ENCODE results near the gene ABCD1. TPM values are rescaled to one million over a fixed set of nuclear protein-coding genes. Genes with fewer than 3 reads are reported as not detected.

ABCD1 gene
- total and polyA plus RNA-seq, 7 experiments from 2014 or later, result 2.1 to 17.6 (median 7.3) TPM

DNA sequence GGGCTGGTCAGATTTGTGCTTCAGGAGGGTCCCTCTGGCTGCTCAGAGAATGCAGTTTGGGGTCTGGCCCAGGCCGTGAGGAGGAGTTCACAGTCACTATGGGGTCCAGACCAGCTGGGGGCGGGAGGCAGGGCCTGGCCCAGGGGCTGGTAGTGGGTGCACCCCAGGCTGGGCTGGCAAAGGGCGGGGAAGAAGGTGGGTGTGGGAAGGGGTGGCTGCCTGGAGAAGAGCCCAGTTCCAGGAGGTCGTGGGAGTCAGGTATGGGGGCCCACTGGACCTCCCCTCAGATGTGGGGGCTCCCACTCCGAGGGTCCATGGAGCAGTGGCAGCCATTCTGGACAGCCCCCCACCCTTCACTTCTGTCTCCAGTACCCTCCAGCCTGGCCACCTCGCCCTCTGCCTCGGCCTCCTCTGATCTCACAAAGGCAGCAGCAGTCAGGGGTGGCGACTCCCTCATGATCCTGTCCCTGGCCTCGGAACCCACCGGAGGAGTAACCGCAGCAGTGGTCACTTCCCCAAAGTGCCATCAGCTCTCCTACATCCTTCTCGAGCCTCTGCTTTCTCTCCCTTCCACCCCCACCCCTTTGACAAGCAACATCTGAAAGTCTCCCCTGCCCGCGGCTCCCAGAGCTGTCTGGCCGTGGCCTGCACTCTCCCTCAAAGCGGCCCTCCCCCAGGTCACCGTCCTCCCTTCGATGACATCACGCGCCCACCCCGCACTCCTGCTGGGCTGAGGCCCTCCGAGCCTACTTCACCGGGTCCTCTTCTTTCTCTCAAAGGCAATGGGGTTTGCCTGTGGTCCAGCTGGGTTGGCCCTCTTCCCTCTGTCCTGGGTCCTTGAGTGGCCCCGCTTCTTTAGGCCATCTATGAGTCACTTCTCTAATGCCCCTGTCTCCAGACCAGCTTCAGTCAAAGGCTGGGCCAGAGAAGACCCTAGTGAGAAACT lies 38.6 kb upstream of the ABCD1 start:
- H3K9me3 ChIP-seq (ENCODE audit: control insufficient read depth in 2 of 3, low read length in 3 of 3), result no peaks in the 10 kb centered on the region
- no peaks in the 10 kb centered on the region for H3K36me3 Mint-ChIP-seq
- no peaks in the 10 kb centered on the region for H3K4me1 ChIP-seq (ENCODE audit: control insufficient read depth in 2 of 2, insufficient read depth in 2 of 2, low read length in 2 of 2)
- H3K4me1 Mint-ChIP-seq, result peaks cover 0 to 4% (median 0%) of the 10 kb centered on the region in 7 donors
- no peak overlapping the region for H3K27ac Mint-ChIP-seq
- DNase-seq (no peak), ATAC-seq (no peak)
- no peak overlapping the region for H3K27ac ChIP-seq (ENCODE audit: low read depth, low read length)
- peaks cover 0 to 26% (median 0%) of the 10 kb centered on the region in 5 donors for H3K27me3 Mint-ChIP-seq
- no peaks in the 10 kb centered on the region for H3K36me3 ChIP-seq (ENCODE audit: control insufficient read depth in 2 of 3, insufficient read depth in 3 of 3, low read length in 3 of 3)
- H3K4me3 ChIP-seq (ENCODE audit: low read length), result no peak overlapping the region
- peaks cover 0 to 5% (median 0%) of the 10 kb centered on the region in 11 donors for H3K9me3 Mint-ChIP-seq
- ChIA-PET CTCF (interaction anchor here (0.8 kb wide), 1 partner anchor 1047 kb away, joined by 3 read pairs; no protein-coding TSS in a partner anchor), POLR2A (no interaction called here)
- H3K27me3 ChIP-seq (ENCODE audit: control insufficient read depth in 2 of 2, insufficient read depth in 2 of 2, low read length in 2 of 2), result no peaks in the 10 kb centered on the region
- H3K4me3 Mint-ChIP-seq, result peak overlapping the region in 1 of 10 donors; percentile 29
- intact Hi-C loops (cut with micrococcal nuclease), result loop anchor here in 1 of 2 donors (5.0 kb wide), 2 partner anchors 36 to 241 kb away; partner anchors contain the start of genes ABCD1, ARHGAP4 and BCAP31

DNA sequence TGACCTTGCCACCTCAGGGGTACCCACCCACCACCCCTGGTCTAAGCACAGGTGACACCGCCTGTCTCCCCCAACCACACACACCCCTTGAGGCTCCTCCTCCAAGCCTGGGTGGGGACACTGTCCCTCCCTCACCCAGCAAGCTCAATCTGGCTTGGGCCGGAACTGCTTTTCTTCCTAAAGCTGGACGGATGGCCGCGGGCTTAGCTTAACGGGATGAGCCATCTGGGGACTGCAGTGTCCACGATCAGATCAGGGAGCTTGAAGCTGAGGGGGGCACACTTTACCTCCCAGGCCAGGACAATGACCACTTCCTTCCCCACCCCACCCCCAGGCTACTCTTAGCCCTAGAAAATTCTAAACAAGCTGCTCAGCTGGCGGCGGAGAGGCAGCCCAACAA lies 37.9 kb upstream of the ABCD1 start:
- intact Hi-C loops (cut with micrococcal nuclease), result loop anchor here (1.0 to 5.0 kb wide), 3 partner anchors 36 to 241 kb away; partner anchors contain the start of genes ABCD1 (in 1 of the 2), ARHGAP4 (in 1 of the 2), BCAP31 (in 1 of the 2) and IDH3G (in 1 of the 2)
- Mint-ChIP-seq H3K36me3 (no peaks in the 10 kb centered on the region), H3K4me3 (peak overlapping the region in 5 of 10 donors; percentile 18 to 81 (median 49)), H3K9me3 (peaks cover 0 to 5% (median 0%) of the 10 kb centered on the region in 11 donors), H3K27ac (peak overlapping the region in 1 of 9 donors; percentile 3), H3K4me1 (peaks cover 0 to 4% (median 0%) of the 10 kb centered on the region in 7 donors), H3K27me3 (peaks cover 0 to 26% (median 0%) of the 10 kb centered on the region in 5 donors)
- Histone ChIP-seq H3K4me3 (ENCODE audit: low read length) (no peak overlapping the region), H3K9me3 (ENCODE audit: control insufficient read depth in 2 of 3, low read length in 3 of 3) (no peaks in the 10 kb centered on the region), H3K4me1 (ENCODE audit: control insufficient read depth in 2 of 2, insufficient read depth in 2 of 2, low read length in 2 of 2) (no peaks in the 10 kb centered on the region), H3K27me3 (ENCODE audit: control insufficient read depth in 2 of 2, insufficient read depth in 2 of 2, low read length in 2 of 2) (no peaks in the 10 kb centered on the region), H3K36me3 (ENCODE audit: control insufficient read depth in 2 of 3, insufficient read depth in 3 of 3, low read length in 3 of 3) (no peaks in the 10 kb centered on the region), H3K27ac (ENCODE audit: low read depth, low read length) (no peak overlapping the region)
- DNase-seq (no peak), ATAC-seq (no peak)
- CTCF ChIA-PET, result no interaction called here
- POLR2A ChIA-PET, result no interaction called here

DNA sequence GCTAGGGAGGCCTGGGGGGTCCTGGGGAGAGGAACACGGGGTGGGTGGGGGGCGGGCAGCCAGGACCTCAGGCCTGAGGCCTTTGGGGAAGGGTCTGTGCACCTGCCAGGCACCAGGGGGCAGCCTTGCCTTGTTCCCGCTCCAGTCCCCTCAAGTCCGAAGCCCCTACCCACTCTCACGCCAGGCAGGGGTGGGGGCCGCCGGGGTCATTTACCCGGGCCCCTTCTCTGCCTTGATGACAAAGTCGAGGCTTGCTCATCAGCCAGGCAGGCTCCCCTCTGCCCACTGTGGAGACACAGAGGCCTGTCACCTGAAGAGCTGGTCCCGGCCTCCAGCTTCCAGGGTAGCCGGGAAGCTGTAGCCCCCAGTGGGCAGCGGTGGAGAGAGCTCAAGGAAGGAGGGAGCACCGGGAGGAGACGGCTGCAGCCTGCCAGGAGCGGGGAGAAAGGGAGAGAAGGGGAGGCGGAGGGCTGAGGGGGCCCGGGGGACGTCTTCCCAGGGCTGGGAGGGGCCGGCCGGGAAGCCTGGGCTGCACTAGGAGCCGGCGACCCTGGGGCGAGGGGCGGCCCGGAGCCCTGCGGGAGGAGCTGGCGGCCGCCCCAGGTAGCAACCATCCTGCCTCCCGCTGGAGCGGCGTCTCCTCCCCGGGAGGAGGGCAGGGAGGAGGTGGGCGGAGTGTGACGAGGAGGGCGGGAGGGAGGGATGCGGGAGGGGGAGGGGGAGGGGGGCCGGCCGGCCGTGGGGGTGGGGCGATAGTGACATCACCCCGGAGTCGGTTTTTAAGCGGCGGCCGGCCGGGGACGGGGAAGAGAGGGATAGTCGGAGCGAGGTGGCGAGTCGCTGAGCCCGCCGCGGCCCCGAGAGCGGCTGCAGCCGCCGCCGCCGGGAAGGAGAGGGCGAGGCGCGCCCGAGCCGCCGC lies 37.3 kb upstream of the ABCD1 start, which contains the start of gene SLC6A8:
SLC6A8 (plus strand) TSS at position 806 of the 919 bp plus-strand sequence. CDS start 649 bp downstream, outside the sequence.
- ATAC-seq (peak; percentile 51), DNase-seq (peak in 4 of 9 donors; percentile 17 to 56 (median 33))
- H3K27me3 ChIP-seq (ENCODE audit: control insufficient read depth in 2 of 2, insufficient read depth in 2 of 2, low read length in 2 of 2), result no peaks in the 10 kb centered on the region
- H3K4me3 ChIP-seq (ENCODE audit: low read length), result no peak within 1 kb of the TSS
- H3K9me3 Mint-ChIP-seq, result peaks cover 0 to 5% (median 0%) of the 10 kb centered on the region in 11 donors
- H3K4me1 ChIP-seq (ENCODE audit: control insufficient read depth in 2 of 2, insufficient read depth in 2 of 2, low read length in 2 of 2), result no peaks in the 10 kb centered on the region
- no peak within 1 kb of the TSS for H3K27ac ChIP-seq (ENCODE audit: low read depth, low read length)
- peak within 1 kb of the TSS; percentile 49 to 84 (median 75) for H3K4me3 Mint-ChIP-seq
- intact Hi-C loops (cut with micrococcal nuclease), result loop anchor here (1.0 to 5.0 kb wide), 3 partner anchors 35 to 240 kb away; partner anchors contain the start of genes ABCD1 (in 1 of the 2), ARHGAP4 (in 1 of the 2), BCAP31 (in 1 of the 2) and IDH3G (in 1 of the 2)
- ChIA-PET POLR2A (no interaction called here), CTCF (no interaction called here)
- no peaks in the 10 kb centered on the region for H3K36me3 ChIP-seq (ENCODE audit: control insufficient read depth in 2 of 3, insufficient read depth in 3 of 3, low read length in 3 of 3)
- peak within 1 kb of the TSS in 1 of 9 donors; percentile 3 for H3K27ac Mint-ChIP-seq
- H3K36me3 Mint-ChIP-seq, result no peaks in the 10 kb centered on the region
- peaks cover 0 to 26% (median 0%) of the 10 kb centered on the region in 5 donors for H3K27me3 Mint-ChIP-seq
- H3K4me1 Mint-ChIP-seq, result peaks cover 0 to 4% (median 0%) of the 10 kb centered on the region in 7 donors
- H3K9me3 ChIP-seq (ENCODE audit: control insufficient read depth in 2 of 3, low read length in 3 of 3), result no peaks in the 10 kb centered on the region

DNA sequence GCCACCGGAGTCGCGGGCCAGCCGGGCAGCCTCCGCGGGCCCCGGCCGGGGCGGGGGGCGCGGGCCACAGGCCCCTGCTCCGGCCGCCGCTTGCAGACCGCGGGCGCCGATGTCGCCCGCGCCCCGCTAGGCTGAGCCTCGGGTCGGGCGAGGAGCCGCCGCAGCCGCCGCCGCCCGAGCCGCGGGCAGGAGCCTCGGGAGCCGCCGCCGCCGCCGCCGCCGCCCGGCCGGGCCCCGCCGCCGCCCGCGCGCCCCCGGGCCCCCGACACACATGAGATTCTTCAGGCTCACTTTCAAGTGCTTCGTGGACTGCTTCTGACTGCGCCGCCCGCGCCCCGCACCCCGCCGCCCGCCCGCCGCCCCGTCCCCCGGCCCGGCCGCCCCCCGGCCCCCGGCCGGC lies 36.6 kb upstream of the ABCD1 start:
- ChIA-PET CTCF (no interaction called here), POLR2A (no interaction called here)
- H3K36me3 ChIP-seq (ENCODE audit: control insufficient read depth in 2 of 3, insufficient read depth in 3 of 3, low read length in 3 of 3), result no peaks in the 10 kb centered on the region
- ATAC-seq (peak; percentile 28), DNase-seq (no peak)
- H3K27ac ChIP-seq (ENCODE audit: low read depth, low read length), result no peak overlapping the region
- H3K4me1 ChIP-seq (ENCODE audit: control insufficient read depth in 2 of 2, insufficient read depth in 2 of 2, low read length in 2 of 2), result no peaks in the 10 kb centered on the region
- no peak overlapping the region for H3K4me3 ChIP-seq (ENCODE audit: low read length)
- H3K27ac Mint-ChIP-seq, result no peak overlapping the region
- H3K9me3 Mint-ChIP-seq, result peaks cover 0 to 5% (median 0%) of the 10 kb centered on the region in 11 donors
- H3K4me1 Mint-ChIP-seq, result peaks cover 0 to 6% (median 0%) of the 10 kb centered on the region in 7 donors
- H3K9me3 ChIP-seq (ENCODE audit: control insufficient read depth in 2 of 3, low read length in 3 of 3), result no peaks in the 10 kb centered on the region
- H3K27me3 Mint-ChIP-seq, result peaks cover 0 to 23% (median 0%) of the 10 kb centered on the region in 5 donors
- H3K27me3 ChIP-seq (ENCODE audit: control insufficient read depth in 2 of 2, insufficient read depth in 2 of 2, low read length in 2 of 2), result no peaks in the 10 kb centered on the region
- intact Hi-C loops (cut with micrococcal nuclease), result loop anchor here in 1 of 2 donors (5.0 kb wide), 2 partner anchors 34 to 239 kb away; partner anchors contain the start of genes ABCD1, ARHGAP4 and BCAP31
- H3K4me3 Mint-ChIP-seq, result no peak overlapping the region
- no peaks in the 10 kb centered on the region for H3K36me3 Mint-ChIP-seq

DNA sequence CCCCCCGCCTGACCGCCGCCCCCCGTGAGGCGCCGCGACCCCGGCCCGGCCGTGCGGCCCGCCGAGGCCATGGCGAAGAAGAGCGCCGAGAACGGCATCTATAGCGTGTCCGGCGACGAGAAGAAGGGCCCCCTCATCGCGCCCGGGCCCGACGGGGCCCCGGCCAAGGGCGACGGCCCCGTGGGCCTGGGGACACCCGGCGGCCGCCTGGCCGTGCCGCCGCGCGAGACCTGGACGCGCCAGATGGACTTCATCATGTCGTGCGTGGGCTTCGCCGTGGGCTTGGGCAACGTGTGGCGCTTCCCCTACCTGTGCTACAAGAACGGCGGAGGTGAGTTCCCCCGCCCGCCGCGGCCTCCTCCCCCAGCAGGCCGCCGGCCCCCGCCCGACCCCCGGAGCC lies 36.1 kb upstream of the ABCD1 start:
- Mint-ChIP-seq H3K27me3 (peaks cover 0 to 21% (median 0%) of the 10 kb centered on the region in 5 donors), H3K36me3 (no peaks in the 10 kb centered on the region), H3K4me3 (no peak overlapping the region), H3K9me3 (peaks cover 0 to 3% (median 0%) of the 10 kb centered on the region in 11 donors), H3K4me1 (peaks cover 0 to 7% (median 0%) of the 10 kb centered on the region in 7 donors), H3K27ac (no peak overlapping the region)
- Histone ChIP-seq H3K4me3 (ENCODE audit: low read length) (no peak overlapping the region), H3K27me3 (ENCODE audit: control insufficient read depth in 2 of 2, insufficient read depth in 2 of 2, low read length in 2 of 2) (no peaks in the 10 kb centered on the region), H3K9me3 (ENCODE audit: control insufficient read depth in 2 of 3, low read length in 3 of 3) (no peaks in the 10 kb centered on the region), H3K4me1 (ENCODE audit: control insufficient read depth in 2 of 2, insufficient read depth in 2 of 2, low read length in 2 of 2) (no peaks in the 10 kb centered on the region), H3K36me3 (ENCODE audit: control insufficient read depth in 2 of 3, insufficient read depth in 3 of 3, low read length in 3 of 3) (no peaks in the 10 kb centered on the region), H3K27ac (ENCODE audit: low read depth, low read length) (no peak overlapping the region)
- intact Hi-C loops (cut with micrococcal nuclease), result loop anchor here in 1 of 2 donors (5.0 kb wide), 2 partner anchors 34 to 239 kb away; partner anchors contain the start of genes ABCD1, ARHGAP4 and BCAP31
- ATAC-seq (no peak), DNase-seq (no peak)
- ChIA-PET POLR2A (no interaction called here), CTCF (no interaction called here)

Data from naive thymus-derived CD4-positive, alpha-beta T cell (primary cell).